GM12892 (cell line): Measurements from ENCODE around the gene SRP9. TPM values are rescaled to one million over a fixed set of nuclear protein-coding genes. Genes with fewer than 3 reads are reported as not detected.
A peak's percentile ranks its signal among the peaks of the same experiment; 100 is the strongest.

Experiments used
- DNase-seq: peaks from one replicate; pipeline ENCODE4 v3.0.0; 2011; ENCODE audit not compliant: insufficient read length
- FAIRE-seq: peaks from 2 replicates; lab custom pipeline; 2011; peaks lifted over from hg19 to GRCh38; lab: Jason Lieb, UNC
- POLR2A ChIP-seq: IDR thresholded peaks from 2 replicates; pipeline ENCODE4 v1.6.1; 2011; ENCODE audit warnings: low read depth, low read length, control low read depth
- POLR2AphosphoS5 ChIP-seq: IDR thresholded peaks from 2 replicates; pipeline ENCODE4 v1.6.1; 2011; ENCODE audit warnings: low read depth, low read length, control low read depth
- TAF1 ChIP-seq: IDR thresholded peaks from 2 replicates; pipeline ENCODE4 v1.6.1; 2011; ENCODE audit warnings: low read depth, mild to moderate bottlenecking, control low read depth, low read length, borderline replicate concordance
- polyA plus RNA-seq: library from polyadenylated mRNA; unstranded; fragments of >200 nt; gene quantifications from one replicate; pipeline ENCODE4 v1.2.1, GENCODE V29; 2012; ENCODE audit warnings: missing spikeins, inconsistent platforms; ENCODE audit not compliant: missing spikeins

SRP9 gene, protein sequence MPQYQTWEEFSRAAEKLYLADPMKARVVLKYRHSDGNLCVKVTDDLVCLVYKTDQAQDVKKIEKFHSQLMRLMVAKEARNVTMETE
- polyA plus RNA-seq = 258 TPM

DNA sequence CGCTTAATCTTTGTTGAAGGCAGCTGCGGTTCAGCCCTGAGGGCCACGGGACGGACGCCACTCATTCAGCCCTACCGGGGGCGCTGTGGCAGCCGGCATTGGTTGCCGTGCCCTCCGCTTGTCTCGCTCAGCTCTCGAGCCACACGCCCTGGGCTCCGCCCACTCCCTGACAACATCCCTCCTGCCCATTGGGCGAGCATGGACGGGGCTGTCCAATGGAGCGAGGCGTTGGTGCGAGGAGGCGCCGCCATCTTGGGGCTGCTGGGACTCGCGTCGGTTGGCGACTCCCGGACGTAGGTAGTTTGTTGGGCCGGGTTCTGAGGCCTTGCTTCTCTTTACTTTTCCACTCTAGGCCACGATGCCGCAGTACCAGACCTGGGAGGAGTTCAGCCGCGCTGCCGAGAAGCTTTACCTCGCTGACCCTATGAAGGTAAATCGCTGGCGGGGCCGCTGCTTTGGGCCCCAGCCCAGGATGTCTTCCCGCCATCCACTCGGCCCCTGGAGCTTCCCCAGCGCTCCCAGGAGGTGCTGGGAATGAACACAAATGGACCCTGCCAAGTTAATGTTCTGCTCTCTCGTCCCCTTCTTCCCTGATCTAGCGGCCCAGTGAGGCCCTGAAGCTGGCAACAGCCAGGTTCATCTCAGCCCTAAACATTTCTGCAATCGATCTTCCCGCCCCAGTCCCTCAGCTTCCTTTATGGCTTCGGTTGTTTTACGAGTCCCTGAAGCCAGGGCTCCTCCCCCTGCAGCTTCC, at the start of gene SRP9:
Gene SRP9, plus strand, starts transcription at position 244 of the 754 bp plus-strand sequence. Its CDS starts 115 bp downstream, at position 359.
- FAIRE-seq = peak; percentile 100
- peak; percentile 82 for DNase-seq
- TF ChIP-seq TAF1 (no peak; the same call in 1 of the 2 replicates), POLR2AphosphoS5 (peak; percentile 76), POLR2A (peak; percentile 84)

DNA sequence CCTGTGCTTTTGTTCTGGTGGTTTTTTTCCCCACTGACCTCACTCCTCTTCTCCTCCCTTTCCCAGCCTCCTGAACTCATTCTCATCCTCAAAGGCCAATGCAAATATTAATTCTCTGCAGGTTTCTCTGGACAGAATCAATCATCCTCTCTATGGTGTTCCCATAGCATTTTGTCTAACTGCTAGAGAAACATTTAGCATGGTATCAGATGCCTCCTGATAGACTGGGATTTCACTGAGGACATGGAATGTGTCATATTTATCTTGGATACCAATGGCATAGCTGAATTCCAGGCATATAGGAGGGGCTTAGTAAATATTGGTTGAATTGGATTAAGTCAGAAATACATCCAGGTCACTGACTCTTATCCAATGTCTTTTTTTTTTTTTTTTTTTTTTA, 46.1 kb upstream of the SRP9 start:
- TF ChIP-seq POLR2A (no peak), POLR2AphosphoS5 (no peak), TAF1 (no peak)
- FAIRE-seq = no peak
- DNase-seq = no peak

DNA sequence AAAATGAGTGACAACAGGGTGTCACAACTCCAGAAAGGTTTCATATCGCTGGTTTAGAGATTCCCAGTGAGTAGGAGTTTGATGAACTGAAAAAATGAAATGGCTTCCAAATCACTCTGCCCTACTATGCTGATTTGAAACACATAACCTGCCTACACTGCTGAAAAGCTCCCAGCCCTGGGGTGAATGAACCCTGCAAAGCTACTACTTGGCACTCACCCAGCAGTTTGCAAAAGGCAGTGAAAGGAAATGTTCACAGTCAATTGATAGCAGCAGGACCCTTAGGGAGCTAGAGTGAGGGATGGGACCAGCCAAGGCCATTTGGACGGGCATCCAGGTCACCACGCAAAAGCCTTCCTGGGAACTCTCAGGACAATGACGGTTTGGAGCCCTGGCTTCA, 44.4 kb upstream of the SRP9 start:
- no peak for TF ChIP-seq TAF1
- TF ChIP-seq POLR2A = no peak
- TF ChIP-seq POLR2AphosphoS5 = no peak
- no peak for DNase-seq
- no peak for FAIRE-seq

DNA sequence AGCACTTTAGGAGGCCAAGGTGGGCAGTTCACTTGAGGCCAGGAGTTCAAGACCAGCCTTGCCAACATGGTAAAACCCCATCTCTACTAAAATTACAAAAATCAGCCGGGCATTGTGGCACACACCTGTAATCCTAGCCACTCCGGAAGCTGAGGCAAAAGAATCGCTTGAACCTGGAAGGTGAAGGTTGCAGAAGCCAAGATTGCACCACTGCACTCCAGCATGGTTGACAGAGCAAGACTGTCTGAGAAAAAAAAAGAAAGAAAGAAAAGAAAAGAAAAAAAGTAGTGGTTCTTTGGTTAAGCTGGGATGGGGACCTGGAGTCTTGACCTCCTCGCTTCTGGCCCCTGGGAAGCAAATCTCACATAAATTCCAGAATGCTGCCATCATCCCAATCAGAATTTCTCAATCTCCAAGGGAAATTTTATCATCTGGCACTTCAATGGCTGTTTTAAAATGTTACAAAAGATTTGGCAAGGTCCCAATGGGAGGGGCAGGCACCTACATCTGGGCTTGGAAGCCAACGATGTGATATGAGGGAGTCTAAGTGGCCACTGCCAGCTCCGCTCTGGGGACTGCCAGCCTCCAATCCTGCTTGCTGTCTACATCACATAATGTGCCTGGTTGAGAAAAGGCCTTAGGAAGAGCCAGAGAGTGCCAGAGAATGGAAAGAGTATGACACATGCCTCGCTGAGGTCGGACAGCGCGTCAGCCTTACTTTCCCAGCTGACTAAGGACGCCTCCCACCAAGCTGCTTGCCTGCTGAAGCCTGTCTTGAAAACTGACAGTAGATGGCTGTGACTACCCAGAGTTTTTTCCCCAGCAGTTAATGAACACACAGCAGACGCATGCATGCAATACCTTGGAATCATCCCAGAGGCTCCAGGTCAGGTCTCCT, 42.1 kb upstream of the SRP9 start:
- TF ChIP-seq TAF1 (no peak), POLR2A (no peak), POLR2AphosphoS5 (no peak)
- FAIRE-seq (no peak), DNase-seq (no peak)

DNA sequence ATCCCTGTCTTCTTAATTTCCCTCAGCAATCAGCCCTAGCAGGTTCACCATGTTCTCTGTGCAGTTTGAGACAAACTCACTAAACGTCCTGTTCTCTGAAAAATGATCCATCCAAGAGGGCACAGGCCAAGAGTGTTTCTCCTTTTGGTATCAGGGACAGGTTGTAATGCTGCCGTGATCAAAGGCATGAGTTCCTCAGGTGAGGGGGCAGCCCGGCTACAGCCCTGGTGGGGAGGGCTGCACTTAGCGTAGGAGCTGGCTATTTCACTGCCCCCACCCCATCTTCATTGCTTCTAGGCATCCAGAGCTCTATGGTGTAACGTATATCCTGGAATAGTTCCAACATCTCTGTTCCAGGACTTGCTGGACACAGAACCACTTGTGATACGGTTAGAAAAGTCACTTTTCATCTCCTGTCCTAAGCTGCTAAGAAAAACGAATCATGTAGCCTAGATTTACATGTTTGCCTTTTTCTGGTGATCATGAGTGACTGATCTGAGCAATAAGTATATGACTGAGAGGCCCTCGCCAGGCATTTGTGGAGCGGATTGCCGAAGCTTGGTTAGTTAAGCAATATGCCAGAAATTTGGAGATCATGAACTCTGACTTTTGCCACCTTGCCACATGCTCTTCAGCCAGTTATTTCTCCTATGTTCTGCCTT, 41.1 kb upstream of the SRP9 start:
- no peak for DNase-seq
- TF ChIP-seq POLR2AphosphoS5 (no peak), POLR2A (no peak), TAF1 (no peak)
- no peak for FAIRE-seq

DNA sequence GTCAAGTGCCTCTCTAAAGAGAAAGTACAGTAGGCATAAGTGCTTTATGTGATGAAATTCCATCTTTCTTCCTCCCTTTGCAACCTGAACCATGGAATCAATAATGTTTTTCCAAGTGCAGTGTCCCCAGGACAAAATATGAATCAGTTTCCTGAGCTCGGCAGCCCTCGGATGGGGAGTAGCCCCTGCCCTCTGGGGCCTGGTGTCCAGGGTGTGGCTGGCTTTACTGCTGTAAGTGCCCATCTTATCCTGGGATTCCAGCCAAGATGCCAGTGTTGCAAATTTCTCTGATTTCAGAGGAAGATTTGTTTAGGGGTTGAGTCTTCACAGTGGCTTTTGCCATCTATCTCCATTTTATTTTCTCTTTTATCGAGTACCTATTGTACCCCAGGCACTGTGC, 40.5 kb upstream of the SRP9 start:
- no peak for FAIRE-seq
- TF ChIP-seq POLR2A = no peak
- TF ChIP-seq POLR2AphosphoS5 = no peak
- no peak for TF ChIP-seq TAF1
- DNase-seq = no peak

DNA sequence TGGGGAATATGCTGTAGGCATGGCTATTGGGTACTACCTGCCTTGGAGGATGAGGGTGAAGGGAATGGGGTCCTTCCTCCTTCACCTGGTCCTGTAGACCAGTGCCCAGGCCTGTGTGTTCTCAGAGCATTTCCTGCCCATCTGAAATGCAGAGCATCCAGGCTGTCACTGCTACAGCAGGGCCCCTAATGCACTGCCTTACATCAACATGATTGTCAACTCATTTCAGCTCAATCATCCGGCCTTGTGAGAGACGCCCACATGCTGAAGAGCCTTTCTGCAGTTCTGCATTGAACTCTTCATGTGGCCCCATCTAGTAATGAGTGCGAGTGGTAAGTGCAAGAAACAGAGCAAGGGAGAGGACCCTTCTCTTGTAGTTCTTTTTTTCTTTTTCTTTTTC, 39.8 kb upstream of the SRP9 start:
- TF ChIP-seq TAF1 = no peak
- no peak for TF ChIP-seq POLR2AphosphoS5
- TF ChIP-seq POLR2A = no peak
- DNase-seq (no peak), FAIRE-seq (no peak)

DNA sequence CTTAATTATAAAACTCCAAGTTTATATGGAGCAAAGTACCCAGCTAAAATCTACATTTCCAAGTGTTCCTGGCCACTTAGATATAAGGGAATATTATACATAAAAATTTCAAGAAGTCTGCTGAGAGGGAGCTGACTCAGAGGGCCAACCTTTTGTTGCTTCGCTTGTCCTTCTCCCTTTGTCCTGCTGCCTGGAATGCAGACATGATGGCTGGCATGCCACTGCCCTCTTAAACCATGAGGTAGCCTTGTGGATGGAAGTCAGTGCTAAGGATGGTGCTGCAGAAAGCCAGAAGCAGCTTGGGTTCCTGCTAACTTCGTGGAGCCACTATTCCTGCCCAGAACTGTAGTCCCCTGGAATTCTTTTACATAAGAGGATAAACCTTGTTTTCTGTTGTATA, 38.9 kb upstream of the SRP9 start:
- no peak for TF ChIP-seq TAF1
- TF ChIP-seq POLR2A = no peak
- TF ChIP-seq POLR2AphosphoS5 = no peak
- FAIRE-seq (no peak), DNase-seq (no peak)

DNA sequence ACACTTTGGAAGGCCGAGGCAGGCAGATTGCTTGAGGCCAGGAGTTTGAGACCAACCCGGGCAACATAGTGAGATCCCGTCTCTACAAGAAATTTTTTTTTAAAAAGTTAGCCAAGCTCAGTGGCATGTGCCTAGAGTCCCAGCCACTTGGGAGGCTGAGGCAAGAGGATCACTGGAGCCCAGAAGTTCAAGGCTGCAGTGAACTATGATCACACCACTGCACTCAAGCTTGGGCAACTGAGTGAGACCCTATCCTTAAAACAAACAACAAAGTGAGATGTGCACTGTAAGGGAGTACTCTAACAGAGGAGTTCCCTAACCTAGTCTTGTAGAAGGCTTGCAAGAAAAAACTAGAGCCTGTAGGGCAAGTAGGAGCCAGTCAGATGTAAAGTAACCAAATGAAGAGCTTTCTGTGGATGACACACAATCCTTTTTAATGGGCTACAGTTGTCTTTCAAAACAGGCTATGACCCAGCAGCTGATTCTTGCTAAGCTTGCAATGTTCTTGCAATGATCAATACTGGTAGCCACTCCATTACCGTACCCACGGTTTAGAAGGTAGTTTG, 38.0 kb upstream of the SRP9 start:
- FAIRE-seq = no peak
- no peak for DNase-seq
- TF ChIP-seq POLR2AphosphoS5 (no peak), POLR2A (no peak), TAF1 (no peak)

DNA sequence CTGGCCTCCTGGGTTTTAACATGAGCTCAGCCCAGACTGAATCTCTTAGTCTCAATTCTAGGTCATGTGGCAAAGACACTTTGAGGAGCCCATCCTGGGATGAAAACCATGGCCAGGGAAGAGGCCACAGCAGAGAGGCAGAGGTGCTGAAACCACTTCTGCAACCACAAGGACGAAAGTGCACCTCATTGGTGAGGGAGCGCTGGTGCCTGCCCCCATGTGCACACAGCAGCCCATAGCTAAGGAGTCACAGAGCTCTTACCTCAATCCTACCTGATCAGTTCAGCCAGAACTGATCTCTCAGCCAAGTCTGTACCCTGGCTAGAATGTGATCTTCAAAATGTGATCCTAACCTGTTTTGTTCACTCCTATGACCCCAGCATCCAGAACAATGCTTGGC, 32.9 kb upstream of the SRP9 start:
- no peak for TF ChIP-seq POLR2AphosphoS5
- no peak for TF ChIP-seq POLR2A
- no peak for TF ChIP-seq TAF1
- FAIRE-seq = no peak

More for the DNA sequence above, 32.9 kb upstream of the SRP9 start:
- DNase-seq = no peak
